ENCODE data around the gene ALK.
A peak's percentile ranks its signal among the peaks of the same experiment; 100 is the strongest.

The ALK gene

GRCh38 chr2:29723255-29724001 lies 198.0 kb downstream of the ALK start:
- CTCF ChIA-PET = no interaction called here
- Histone ChIP-seq H3K9me3 (ENCODE audit: control insufficient read depth, insufficient read depth, low read depth, low read length) (no peaks in the 10 kb centered on the region), H3K4me1 (ENCODE audit: control insufficient read depth, insufficient read depth, low read length) (no peaks in the 10 kb centered on the region), H3K27ac (ENCODE audit: extremely low read depth, low read depth, low read length) (no peak overlapping the region), H3K4me3 (ENCODE audit: low read depth, low read length) (no peak overlapping the region), H3K36me3 (ENCODE audit: control insufficient read depth in 2 of 2, insufficient read depth in 1 of 2, low read length in 2 of 2) (no peaks in the 10 kb centered on the region)
- POLR2A ChIA-PET = no interaction called here
- no peak for TF ChIP-seq PRDM1 (tag by site-specific recombination; IDR thresholded peaks at IDR 0.05)
- TF ChIP-seq ZNF423 (tag by site-specific recombination; IDR thresholded peaks at IDR 0.05) = no peak
- TF ChIP-seq ZNF623 (tag by site-specific recombination; IDR thresholded peaks at IDR 0.05) = peak; percentile 44; the same call in 1 of the 2 replicates

GRCh38 chr2:29719639-29720038 lies 201.7 kb downstream of the ALK start:
- Histone ChIP-seq H3K36me3 (ENCODE audit: control insufficient read depth in 2 of 2, insufficient read depth in 1 of 2, low read length in 2 of 2) (no peaks in the 10 kb centered on the region), H3K9me3 (ENCODE audit: control insufficient read depth, insufficient read depth, low read depth, low read length) (no peaks in the 10 kb centered on the region), H3K4me3 (ENCODE audit: low read depth, low read length) (no peak overlapping the region), H3K27ac (ENCODE audit: extremely low read depth, low read depth, low read length) (no peak overlapping the region), H3K4me1 (ENCODE audit: control insufficient read depth, insufficient read depth, low read length) (no peaks in the 10 kb centered on the region)
- TF ChIP-seq ZNF670 (tag by site-specific recombination; IDR thresholded peaks at IDR 0.05; ENCODE audit: low read depth) (no peak), ZNF10 (tag by site-specific recombination; IDR thresholded peaks at IDR 0.05) (no peak), ZNF596 (tag by site-specific recombination; IDR thresholded peaks at IDR 0.05) (no peak), ZNF660 (tag by site-specific recombination; IDR thresholded peaks at IDR 0.05) (no peak), KLF1 (tag by site-specific recombination; IDR thresholded peaks at IDR 0.05) (no peak), ZNF112 (tag by site-specific recombination; IDR thresholded peaks at IDR 0.05) (no peak), ZBTB11 (tag by site-specific recombination; conservative IDR thresholded peaks at IDR 0.05; ENCODE audit: low read depth) (no peak), ZBTB20 (tag by site-specific recombination; IDR thresholded peaks at IDR 0.05) (no peak), YY2 (tag by site-specific recombination; IDR thresholded peaks at IDR 0.05) (no peak), ZNF623 (tag by site-specific recombination; IDR thresholded peaks at IDR 0.05) (no peak), HOXA7 (CRISPR knock-in tag; IDR thresholded peaks at IDR 0.05; ENCODE audit: borderline replicate concordance) (no peak), ZNF473 (tag by site-specific recombination; IDR thresholded peaks at IDR 0.05) (no peak), ZSCAN4 (tag by site-specific recombination; IDR thresholded peaks at IDR 0.05) (no peak), ZNF521 (tag by site-specific recombination; IDR thresholded peaks at IDR 0.05) (no peak), ZIC2 (tag by site-specific recombination; IDR thresholded peaks at IDR 0.05) (no peak), OVOL3 (tag by site-specific recombination; IDR thresholded peaks at IDR 0.05) (no peak), ZFHX2 (tag by site-specific recombination; conservative IDR thresholded peaks at IDR 0.05) (no peak), ZNF175 (tag by site-specific recombination; IDR thresholded peaks at IDR 0.05) (no peak), ZBTB8A (tag by site-specific recombination; IDR thresholded peaks at IDR 0.05) (no peak)
- CTCF ChIA-PET = interaction anchor here (0.6 kb wide), 2 partner anchors 19 to 1220 kb away, joined by 3 to 4 read pairs; no protein-coding TSS in a partner anchor
- POLR2A ChIA-PET = no interaction called here

All from HEK293 (cell line).